ENCODE results near the gene P2RY8.

The P2RY8 gene

DNA sequence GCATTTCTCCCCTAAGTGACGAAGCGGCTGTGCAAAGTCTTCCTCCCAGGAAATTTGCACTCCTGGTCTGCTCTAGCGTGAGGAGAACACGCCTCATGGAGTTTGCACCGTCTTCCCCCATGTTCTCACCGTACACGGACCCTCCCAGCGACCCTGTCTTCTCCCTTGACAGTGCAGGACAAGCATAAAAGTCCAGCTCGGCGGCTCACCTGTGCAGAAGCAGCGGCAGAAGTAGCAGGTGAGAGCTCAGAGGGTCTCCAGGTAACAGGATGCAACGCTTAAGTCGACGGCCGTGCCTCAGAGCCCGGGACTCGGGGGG lies 314 bp downstream of the P2RY8 start:
- DNase-seq (ENCODE audit: low read depth) = no peak
- TF ChIP-seq, protein P1, sequence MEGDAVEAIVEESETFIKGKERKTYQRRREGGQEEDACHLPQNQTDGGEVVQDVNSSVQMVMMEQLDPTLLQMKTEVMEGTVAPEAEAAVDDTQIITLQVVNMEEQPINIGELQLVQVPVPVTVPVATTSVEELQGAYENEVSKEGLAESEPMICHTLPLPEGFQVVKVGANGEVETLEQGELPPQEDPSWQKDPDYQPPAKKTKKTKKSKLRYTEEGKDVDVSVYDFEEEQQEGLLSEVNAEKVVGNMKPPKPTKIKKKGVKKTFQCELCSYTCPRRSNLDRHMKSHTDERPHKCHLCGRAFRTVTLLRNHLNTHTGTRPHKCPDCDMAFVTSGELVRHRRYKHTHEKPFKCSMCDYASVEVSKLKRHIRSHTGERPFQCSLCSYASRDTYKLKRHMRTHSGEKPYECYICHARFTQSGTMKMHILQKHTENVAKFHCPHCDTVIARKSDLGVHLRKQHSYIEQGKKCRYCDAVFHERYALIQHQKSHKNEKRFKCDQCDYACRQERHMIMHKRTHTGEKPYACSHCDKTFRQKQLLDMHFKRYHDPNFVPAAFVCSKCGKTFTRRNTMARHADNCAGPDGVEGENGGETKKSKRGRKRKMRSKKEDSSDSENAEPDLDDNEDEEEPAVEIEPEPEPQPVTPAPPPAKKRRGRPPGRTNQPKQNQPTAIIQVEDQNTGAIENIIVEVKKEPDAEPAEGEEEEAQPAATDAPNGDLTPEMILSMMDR (IDR thresholded peaks at IDR 0.05; ENCODE audit: control insufficient read depth, insufficient read depth, low read depth, low read length, missing control alignments) = no peak
- H3K4me3 ChIP-seq (ENCODE audit: control insufficient read depth, low read depth, low read length) = no peak overlapping the region

DNA sequence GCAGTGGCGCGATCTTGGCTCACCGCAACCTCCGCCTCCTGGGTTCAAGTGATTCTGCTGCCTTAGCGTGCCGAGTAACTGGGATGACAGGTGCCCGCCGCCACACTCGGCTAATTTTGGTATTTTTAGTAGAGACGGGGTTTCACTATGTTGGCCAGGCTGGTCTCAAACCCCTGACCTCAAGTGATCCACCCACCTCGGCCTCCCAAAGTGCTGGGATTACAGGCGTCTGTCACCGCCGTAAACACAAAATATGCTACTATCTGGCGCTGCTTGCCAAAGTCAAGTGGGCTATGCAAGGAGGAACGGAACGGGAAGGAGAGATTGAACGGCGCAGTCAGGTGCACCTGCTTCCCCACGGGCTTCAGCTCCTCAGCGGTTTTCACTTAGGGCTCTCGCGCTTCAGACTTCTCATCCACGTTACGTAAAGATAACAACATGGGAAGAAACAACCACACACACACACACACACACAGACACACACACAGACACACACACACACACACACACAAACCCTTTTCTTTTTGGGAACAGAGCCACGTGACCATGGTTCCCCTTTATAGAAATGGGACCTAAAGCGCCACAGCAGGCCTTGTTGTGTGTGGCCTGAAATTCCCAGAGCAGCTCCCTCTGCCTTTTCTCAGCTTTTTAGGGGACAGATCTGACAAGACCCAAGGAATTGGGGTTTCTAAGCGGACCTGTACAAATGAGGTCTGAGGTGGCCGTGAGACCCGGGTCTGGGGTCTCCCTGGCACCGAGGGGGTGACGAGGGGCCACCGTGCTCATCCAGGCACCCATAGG lies 1.5 kb downstream of the P2RY8 start:
- DNase-seq (ENCODE audit: low read depth) = no peak
- H3K4me3 ChIP-seq (ENCODE audit: control insufficient read depth, low read depth, low read length) = no peak overlapping the region
- TF ChIP-seq, protein P1 (IDR thresholded peaks at IDR 0.05; ENCODE audit: control insufficient read depth, insufficient read depth, low read depth, low read length, missing control alignments) = no peak

DNA sequence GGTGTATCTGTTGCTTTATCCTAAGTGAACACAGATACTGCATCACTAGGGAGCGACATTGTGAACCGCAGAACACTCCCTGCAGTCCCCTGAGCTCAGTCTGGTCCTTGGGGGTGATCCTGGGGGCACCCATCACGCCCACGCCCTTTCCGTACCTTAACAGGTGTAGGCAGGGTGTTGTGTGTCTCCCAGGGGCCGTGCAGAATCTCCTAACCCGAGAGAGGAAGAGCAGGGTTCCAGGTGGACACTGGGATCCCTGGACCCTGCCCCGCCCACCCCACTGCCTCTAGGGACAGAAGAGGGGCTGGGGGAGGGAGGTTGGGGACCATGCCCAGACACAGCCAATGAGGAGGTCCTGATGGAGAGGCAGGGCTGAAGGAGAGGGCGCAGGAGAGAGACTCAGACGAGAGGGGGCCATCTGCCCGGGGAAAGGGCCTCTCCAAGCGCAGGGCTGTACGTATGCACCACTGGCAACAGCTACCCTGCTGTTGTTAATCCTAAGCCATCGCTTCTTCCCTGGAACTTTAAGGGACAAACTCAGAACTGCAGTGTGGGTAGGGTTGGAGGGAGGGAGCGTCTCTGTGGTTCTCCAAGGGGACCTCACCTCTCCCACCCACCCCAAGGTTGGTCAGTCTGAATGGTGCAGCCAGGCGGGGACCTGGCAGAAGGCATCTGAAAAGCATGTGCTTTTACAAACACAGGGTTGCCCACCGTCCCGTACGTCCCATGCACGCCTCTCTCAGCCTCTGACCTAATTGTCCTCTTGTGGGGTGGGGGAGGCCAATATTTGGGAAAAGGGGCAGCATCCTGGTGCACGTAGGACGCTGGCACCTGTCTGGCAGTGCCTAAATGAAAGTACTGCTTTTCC lies 2.5 kb downstream of the P2RY8 start:
- H3K4me3 ChIP-seq (ENCODE audit: control insufficient read depth, low read depth, low read length) = no peak overlapping the region
- TF ChIP-seq, protein P1 (IDR thresholded peaks at IDR 0.05; ENCODE audit: control insufficient read depth, insufficient read depth, low read depth, low read length, missing control alignments) = no peak
- no peak for DNase-seq (ENCODE audit: low read depth)

DNA sequence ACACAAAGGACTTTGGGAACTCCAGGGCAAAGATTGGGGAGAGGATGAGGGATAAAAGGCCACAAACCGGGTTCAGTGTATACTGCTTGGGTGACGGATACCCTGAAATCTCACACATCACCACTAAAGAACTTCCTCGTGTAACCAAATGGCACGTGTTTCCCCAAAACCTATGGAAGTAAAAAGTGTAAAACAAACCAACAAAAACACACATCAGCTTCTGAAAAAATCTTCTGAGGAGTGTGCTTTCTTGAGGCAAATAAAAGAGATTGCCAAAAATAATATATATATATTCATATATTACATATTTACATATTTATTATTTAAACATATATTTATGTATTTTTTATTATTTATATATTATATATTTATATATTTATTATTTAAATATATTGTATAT lies 3.9 kb downstream of the P2RY8 start:
- H3K4me3 ChIP-seq (ENCODE audit: control insufficient read depth, low read depth, low read length) = no peak overlapping the region
- no peak for DNase-seq (ENCODE audit: low read depth)
- TF ChIP-seq, protein P1 (IDR thresholded peaks at IDR 0.05; ENCODE audit: control insufficient read depth, insufficient read depth, low read depth, low read length, missing control alignments) = no peak

DNA sequence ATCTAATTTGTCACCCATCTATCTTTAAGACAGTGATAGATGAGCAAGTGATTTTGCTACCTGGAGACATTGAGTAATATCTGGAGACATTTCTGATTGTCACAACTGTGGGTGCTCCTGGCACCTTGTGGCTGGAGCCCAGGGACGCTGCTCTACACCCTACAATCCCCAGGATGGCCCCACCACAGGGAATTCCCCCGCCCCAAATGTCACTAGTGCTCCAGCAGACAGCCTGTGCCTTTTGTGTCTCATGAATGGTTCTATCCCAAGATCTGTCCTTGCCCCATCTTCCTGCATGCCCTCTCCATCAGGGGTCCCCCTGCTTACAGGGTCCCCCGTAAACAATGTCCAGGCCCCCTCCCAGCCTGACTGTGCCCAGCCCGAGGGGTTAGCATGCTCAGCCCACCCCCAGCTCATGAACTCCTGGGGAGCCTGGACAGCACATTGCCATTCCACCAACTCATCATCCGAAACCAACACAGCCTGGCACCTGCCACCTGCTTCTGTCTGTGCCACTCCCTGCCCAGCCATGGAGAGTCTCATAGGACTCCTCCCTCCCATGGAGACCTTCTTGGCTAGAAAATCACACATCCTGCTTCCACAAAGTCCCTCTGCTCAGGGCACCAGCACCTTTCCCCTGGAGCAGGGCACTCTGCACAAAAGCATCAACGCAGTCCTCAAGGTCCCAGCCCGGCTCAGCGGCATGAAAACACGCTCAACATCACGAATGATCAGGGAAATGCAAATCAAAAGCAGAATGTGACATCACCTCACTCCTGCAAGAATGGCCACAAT lies 5.7 kb downstream of the P2RY8 start:
- H3K4me3 ChIP-seq (ENCODE audit: control insufficient read depth, low read depth, low read length) = no peak overlapping the region
- TF ChIP-seq, protein P1 (IDR thresholded peaks at IDR 0.05; ENCODE audit: control insufficient read depth, insufficient read depth, low read depth, low read length, missing control alignments) = no peak
- DNase-seq (ENCODE audit: low read depth) = no peak

DNA sequence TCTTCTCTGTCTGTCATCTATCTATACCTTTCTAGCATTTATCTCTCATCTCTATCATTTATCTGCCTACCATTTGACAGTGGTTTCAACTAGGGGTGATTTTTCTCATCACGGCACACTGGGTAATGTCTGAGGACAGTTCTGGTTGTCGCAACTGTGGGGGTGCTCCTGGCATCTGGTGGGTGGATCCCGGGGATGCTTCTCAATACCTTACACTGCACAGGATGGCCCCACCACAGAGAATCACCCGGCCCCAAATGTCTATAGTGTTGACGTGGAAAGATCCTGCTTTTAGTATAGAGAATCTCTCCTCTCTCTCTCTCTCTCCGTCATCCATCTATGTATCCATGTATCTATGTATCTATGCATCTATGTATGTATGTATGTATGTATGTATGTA lies 7.2 kb downstream of the P2RY8 start:
- DNase-seq (ENCODE audit: low read depth) = no peak
- TF ChIP-seq, protein P1 (IDR thresholded peaks at IDR 0.05; ENCODE audit: control insufficient read depth, insufficient read depth, low read depth, low read length, missing control alignments) = no peak
- H3K4me3 ChIP-seq (ENCODE audit: control insufficient read depth, low read depth, low read length) = no peak overlapping the region
